ENCODE measurements around the gene TGDS.

Gene TGDS

GRCh38 chr13:94601446-94602431 is 5.8 kb upstream of the TGDS start, which contains the start of gene GPR180:
Gene GPR180 (plus strand): TSS chr13:94601857. CDS start chr13:94601928, 71 bp downstream.
- DNase-seq (ENCODE audit: low read depth in 2 of 2), result peak; percentile 75 to 81

DNA sequence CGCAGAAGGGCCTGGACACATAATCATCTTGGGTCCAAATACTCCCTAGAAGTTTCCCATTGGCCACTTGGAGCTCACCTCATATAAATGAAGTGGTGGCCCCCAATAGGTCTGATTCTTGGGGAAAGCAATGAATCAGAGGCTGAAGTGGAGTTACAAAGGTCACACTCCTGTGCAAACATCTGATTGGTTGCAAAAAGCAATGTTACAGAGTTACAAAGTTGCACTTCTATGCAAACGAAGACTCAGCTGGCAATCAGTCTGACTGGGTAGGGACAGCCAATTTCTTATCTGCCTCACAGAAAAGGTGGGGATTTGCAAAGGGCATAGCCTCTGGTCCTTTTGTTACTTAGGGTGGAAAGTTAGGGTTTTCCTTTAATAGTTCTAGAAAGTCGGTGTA is 3.9 kb upstream of the TGDS start:
- DNase-seq (ENCODE audit: low read depth in 2 of 2), result no peak

- no peak for DNase-seq (ENCODE audit: low read depth in 2 of 2)
Observed at GRCh38 chr13:94598281-94598680, 2.3 kb upstream of the TGDS start.

GRCh38 chr13:94596575-94596971 is 621 bp upstream of the TGDS start:
- DNase-seq (ENCODE audit: low read depth in 2 of 2), result no peak

DNA sequence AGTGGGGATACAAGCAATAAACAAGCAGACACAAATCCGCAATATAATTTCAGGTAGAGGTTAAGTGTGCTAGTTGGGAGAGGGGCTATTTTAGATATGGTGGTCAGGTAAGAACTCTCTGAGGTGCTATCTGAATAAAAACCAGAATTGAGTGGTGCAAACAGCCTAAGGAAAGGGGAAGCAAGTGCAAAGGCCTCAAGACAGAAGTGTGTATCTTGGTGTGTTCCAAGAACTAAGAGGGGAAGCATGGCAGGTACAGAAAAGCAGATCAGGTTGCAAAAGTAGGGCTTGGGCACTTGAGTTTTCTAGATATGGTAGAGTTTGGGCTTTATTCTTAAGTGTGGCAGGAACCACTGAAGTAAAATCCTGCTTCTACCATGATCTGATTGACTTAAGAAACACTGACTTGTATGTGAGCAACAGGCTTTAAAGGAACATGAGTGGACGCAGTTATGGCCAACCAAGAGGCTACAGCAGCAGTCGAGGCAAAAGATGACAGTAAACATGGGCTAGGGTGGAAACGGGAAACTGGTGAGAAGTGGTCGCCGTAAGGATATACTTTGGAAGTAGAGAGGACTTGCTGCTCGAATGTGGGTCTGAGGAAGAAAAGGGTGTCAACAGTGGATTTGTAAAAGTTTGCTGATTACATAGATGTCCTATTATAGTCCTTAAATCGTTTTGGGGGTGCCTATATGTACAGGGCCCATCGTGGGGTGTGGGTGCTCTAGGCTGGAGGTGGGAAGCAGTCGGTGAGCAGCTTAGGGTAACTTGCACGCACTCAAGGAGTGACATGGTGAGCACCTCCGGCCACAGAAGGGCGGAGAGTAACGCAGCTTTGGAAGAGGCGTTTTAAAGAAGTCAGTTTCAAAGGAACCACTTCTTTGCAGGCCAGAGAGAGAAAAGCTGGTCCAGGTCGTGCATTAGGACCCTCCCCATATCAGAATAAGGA is 677 bp downstream of the TGDS start:
- DNase-seq (ENCODE audit: low read depth in 2 of 2), result no peak

- DNase-seq (ENCODE audit: low read depth in 2 of 2), result no peak
Observed at GRCh38 chr13:94590744-94591143, 5.2 kb downstream of the TGDS start.

GRCh38 chr13:94588541-94588940 is 7.4 kb downstream of the TGDS start:
- no peak for DNase-seq (ENCODE audit: low read depth in 2 of 2)

DNA sequence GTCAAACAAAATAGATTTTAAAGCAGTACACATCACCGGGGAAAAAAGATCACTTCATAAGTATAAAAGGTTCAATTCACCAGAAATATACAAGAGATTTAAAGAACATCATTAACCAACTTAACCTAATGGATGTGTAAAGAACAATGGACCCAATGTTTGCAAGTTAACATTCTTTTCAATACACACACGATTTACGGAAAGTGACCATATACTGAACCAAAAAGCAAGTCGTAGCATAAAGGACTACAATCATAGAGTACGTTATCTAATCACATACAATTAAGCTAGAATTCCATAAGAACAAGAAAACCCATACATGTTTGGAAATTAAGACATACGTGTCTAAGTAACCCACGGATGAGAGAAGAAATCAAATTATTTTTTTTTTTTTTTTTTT is 9.6 kb downstream of the TGDS start:
- no peak for DNase-seq (ENCODE audit: low read depth in 2 of 2)

- no peak for DNase-seq (ENCODE audit: low read depth in 2 of 2)
Observed at GRCh38 chr13:94585543-94586101, 10.3 kb downstream of the TGDS start.

- DNase-seq (ENCODE audit: low read depth in 2 of 2), result no peak
Observed at GRCh38 chr13:94583926-94584325, 12.0 kb downstream of the TGDS start.

- DNase-seq (ENCODE audit: low read depth in 2 of 2), result no peak
Observed at GRCh38 chr13:94579063-94579462, 16.9 kb downstream of the TGDS start.

DNA sequence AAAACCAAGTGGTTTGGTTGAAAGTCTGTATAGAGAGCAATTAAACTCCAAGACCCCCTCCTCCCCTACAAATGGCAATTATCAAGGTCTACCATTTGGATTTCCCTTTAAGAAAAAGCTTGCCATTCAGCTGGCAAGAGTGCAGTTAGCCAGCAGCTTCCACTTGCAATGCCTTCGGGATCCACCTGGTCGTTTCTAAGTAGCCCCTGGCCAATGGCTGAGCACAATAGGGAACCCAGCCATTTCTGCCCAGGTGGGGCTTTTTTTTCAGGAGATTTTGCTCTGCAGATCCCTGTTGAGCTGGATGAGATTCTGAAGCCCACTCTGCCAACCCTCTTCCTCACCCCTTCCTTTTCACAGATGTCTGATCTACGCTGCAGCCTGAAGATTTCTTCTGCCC is 26.3 kb downstream of the TGDS start:
- DNase-seq (ENCODE audit: low read depth in 2 of 2), result no peak

GRCh38 chr13:94568443-94568842 is 27.5 kb downstream of the TGDS start:
- no peak for DNase-seq (ENCODE audit: low read depth in 2 of 2)

GRCh38 chr13:94567581-94567980 is 28.4 kb downstream of the TGDS start:
- DNase-seq (ENCODE audit: low read depth in 2 of 2), result no peak

DNA sequence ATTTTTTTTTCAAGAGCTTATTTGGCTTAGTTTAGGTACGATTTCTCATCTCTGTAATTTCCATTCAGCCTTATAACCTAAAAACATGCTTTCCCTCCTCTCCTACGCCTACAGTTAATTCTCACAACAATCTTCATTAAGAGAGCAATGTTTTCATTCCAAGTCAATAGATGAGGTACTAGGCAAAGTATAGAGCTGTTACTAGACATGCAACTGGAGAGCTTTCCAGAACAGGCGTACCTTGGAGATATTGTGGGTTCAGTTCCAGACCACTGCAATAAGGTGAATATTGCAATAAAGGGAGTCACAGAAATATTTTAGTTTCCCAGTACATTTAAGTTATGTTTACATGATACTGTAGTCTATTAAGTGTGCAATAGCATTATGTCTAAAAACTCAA is 34.8 kb downstream of the TGDS start:
- no peak for DNase-seq (ENCODE audit: low read depth in 2 of 2)

DNA sequence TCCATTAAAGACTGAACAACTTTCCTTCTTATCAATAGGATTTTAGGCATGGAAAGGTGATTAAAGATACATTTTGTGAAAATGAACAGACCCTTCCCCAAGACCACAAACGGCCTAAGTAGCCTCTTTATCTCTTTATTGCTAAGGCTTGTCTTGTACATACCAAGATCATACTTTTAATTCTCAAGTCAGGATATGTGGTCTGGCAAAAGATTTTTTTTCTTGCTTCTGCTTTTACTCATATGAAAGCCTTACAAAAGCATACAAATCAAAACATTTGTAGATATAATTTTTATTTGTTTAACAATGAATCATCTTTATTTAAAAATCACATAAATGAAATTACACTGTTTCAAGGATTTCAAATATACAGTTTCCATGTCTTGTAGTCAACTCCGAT is 35.8 kb downstream of the TGDS start:
- DNase-seq (ENCODE audit: low read depth in 2 of 2), result no peak

GRCh38 chr13:94559222-94559795 is 36.6 kb downstream of the TGDS start:
- no peak for DNase-seq (ENCODE audit: low read depth in 2 of 2)

GRCh38 chr13:94558716-94559115 is 37.2 kb downstream of the TGDS start:
- DNase-seq (ENCODE audit: low read depth in 2 of 2), result no peak

DNA sequence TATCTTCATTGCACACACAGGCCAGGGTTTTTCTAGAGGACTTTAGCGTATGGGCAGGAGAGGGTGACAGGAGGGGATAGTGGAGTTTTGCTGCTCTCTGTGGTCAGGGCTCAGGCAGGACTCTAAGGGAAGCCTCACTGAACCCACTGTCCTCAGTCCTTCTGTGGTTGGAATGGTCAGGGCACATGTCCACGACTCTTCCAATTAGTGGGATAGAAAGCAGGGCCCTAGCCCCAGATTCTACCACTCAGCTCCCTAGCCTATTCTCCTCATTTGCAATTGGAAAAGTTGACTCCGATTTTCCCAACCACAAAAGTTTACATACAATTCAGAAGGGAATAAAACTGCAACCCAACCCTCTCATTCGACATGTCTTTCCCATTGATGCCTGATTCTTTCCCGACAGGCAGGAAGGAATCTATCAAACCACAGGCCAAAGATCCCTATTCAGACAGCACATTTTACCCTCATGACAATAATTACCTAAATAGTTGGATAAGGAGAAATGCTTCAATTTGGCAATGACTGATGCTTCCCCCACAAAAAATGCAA is 38.2 kb downstream of the TGDS start:
- no peak for DNase-seq (ENCODE audit: low read depth in 2 of 2)

DNA sequence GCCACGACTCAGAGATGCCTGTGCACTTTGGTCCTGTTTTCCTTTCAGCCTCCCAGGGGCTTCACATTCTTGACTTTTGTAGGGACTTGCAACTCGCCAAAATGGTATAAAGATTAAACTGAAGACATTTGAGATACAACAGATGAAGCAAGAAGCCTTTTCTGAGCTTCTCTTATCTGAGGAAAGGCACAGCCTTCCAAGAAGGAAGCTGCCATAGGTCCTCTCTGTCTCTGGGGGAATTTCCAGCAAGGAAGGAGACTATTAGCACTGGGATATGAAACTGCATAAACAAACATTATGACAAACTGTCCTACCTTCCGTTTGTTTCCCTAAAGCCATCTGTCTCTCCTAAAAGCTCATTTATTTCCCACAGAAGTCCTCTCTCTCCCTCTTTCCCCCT is 39.3 kb downstream of the TGDS start:
- DNase-seq (ENCODE audit: low read depth in 2 of 2), result no peak

GRCh38 chr13:94556041-94556440 is 39.9 kb downstream of the TGDS start:
- DNase-seq (ENCODE audit: low read depth in 2 of 2), result no peak
